WTC11 (cell line): ENCODE data around the gene SIPA1L3. TPM values are rescaled to one million over a fixed set of nuclear protein-coding genes. Genes with fewer than 3 reads are reported as not detected.
A peak's percentile ranks its signal among the peaks of the same experiment; 100 is the strongest.
"Not testable (repeated sequence)": the region's sequence is repeated elsewhere in the genome, so short reads cannot be mapped to it uniquely, and the experiment has no call there.

Experiments
- ATAC-seq: fragments of 200-7000 bp; cut with Tn5 transposase; 2 replicates; pipeline ENCODE4 v1.10.0; 2021; ENCODE audit warnings: mild to moderate bottlenecking, moderate library complexity
- CTCF ChIA-PET: fragments of 300-600 bp; sonication (Branson Sonifier 250); formaldehyde crosslinking; loops from one replicate; lab custom pipeline; 2021; ENCODE audit warnings: antibody characterized with exemption; lab: Charles Lee
- POLR2A ChIA-PET: fragments of 350-600 bp; sonication (Branson Sonifier 250); formaldehyde crosslinking; loops from one replicate; lab custom pipeline; 2021; ENCODE audit warnings: antibody characterized with exemption; lab: Charles Lee
- DNase-seq: peaks from one replicate; pipeline ENCODE4 v3.0.0; 2021; ENCODE audit warnings: low spot score
- H3K27ac Mint-ChIP-seq: 2 replicates; pipeline ENCODE4 v1.8.0; 2021; ENCODE audit warnings: mixed read lengths
- H3K27me3 Mint-ChIP-seq: 2 replicates; pipeline ENCODE4 v1.8.0; 2021; ENCODE audit warnings: low read depth, mild to moderate bottlenecking, moderate library complexity, mixed read lengths
- H3K36me3 Mint-ChIP-seq: 2 replicates; pipeline ENCODE4 v1.8.0; 2021; ENCODE audit warnings: mixed read lengths
- H3K4me1 Mint-ChIP-seq: 2 replicates; pipeline ENCODE4 v1.8.0; 2022; ENCODE audit warnings: mixed read lengths
- H3K4me3 Mint-ChIP-seq: 2 replicates; pipeline ENCODE4 v1.8.0; 2021; ENCODE audit warnings: mild to moderate bottlenecking, moderate library complexity, mixed read lengths
- H3K9me3 Mint-ChIP-seq: 2 replicates; pipeline ENCODE4 v1.8.0; 2021; ENCODE audit warnings: mixed read lengths
- CREM ChIP-seq: sonication (generic); formaldehyde crosslinking; IDR thresholded peaks from 2 replicates; pipeline ENCODE4 v1.8.1; 2022; ENCODE audit warnings: mild to moderate bottlenecking, missing genetic modification reagents, moderate library complexity
- GTF2I ChIP-seq: fragments of 250-450 bp; sonication (Bioruptor Pico); conservative IDR thresholded peaks from 2 replicates; pipeline ENCODE4 v1.4.0; 2021; ENCODE audit warnings: mild to moderate bottlenecking
- HMGXB4 ChIP-seq: sonication (generic); formaldehyde crosslinking; IDR thresholded peaks from 2 replicates; pipeline ENCODE4 v1.8.1; 2023; ENCODE audit warnings: mild to moderate bottlenecking, moderate library complexity, missing genetic modification reagents
- IRF1 ChIP-seq: sonication (generic); formaldehyde crosslinking; IDR thresholded peaks from 2 replicates; pipeline ENCODE4 v1.8.0; 2023; ENCODE audit warnings: missing genetic modification reagents
- MAX ChIP-seq: sonication (generic); formaldehyde crosslinking; IDR thresholded peaks from 2 replicates; pipeline ENCODE4 v1.8.0; 2022; ENCODE audit warnings: mild to moderate bottlenecking, missing genetic modification reagents
- NR2C2 ChIP-seq: sonication (generic); formaldehyde crosslinking; IDR thresholded peaks from 2 replicates; pipeline ENCODE4 v1.8.0; 2022; ENCODE audit warnings: mild to moderate bottlenecking, missing genetic modification reagents
- NR3C1 ChIP-seq: sonication (generic); formaldehyde crosslinking; conservative IDR thresholded peaks from 2 replicates; pipeline ENCODE4 v1.8.1; 2023; ENCODE audit warnings: low read depth, mild to moderate bottlenecking, missing genetic modification reagents
- PRDM15 ChIP-seq: sonication (generic); formaldehyde crosslinking; IDR thresholded peaks from 2 replicates; pipeline ENCODE4 v1.8.0; 2022; ENCODE audit warnings: missing genetic modification reagents
- TEAD1 ChIP-seq: sonication (generic); formaldehyde crosslinking; IDR thresholded peaks from 2 replicates; pipeline ENCODE4 v1.8.0; 2022; ENCODE audit warnings: mild to moderate bottlenecking, missing genetic modification reagents
- ZMAT4 ChIP-seq: fragments of 250-450 bp; sonication (Bioruptor Pico); IDR thresholded peaks from 2 replicates; pipeline ENCODE4 v1.9.0; 2021; ENCODE audit warnings: mild to moderate bottlenecking
- ZNF423 ChIP-seq: fragments of 250-450 bp; sonication (Bioruptor Pico); IDR thresholded peaks from 2 replicates; pipeline ENCODE4 v2.1.2; 2022; ENCODE audit warnings: mild to moderate bottlenecking, moderate library complexity
- total RNA-seq: library from RNA; stranded (reverse); gene quantifications from 3 replicates; pipeline ENCODE4 v1.2.3, GENCODE V29; 2021

Gene SIPA1L3
- total RNA-seq, 1 experiment from 2014 or later, result 41.5 TPM

- no peak for TF ChIP-seq PRDM15 (CRISPR knock-in tag)
- TF ChIP-seq HMGXB4 (CRISPR knock-in tag), result peak; percentile 51; the same call in 1 of the 2 replicates
- TF ChIP-seq TEAD1 (CRISPR knock-in tag), result no peak
- TF ChIP-seq ZMAT4 (CRISPR knock-in tag), result no peak
- TF ChIP-seq CREM (CRISPR knock-in tag), result no peak
Measured at GRCh38 chr19:38224014-38224862, 317.2 kb downstream of the SIPA1L3 start, which contains the start of gene DPF1 (continued).

- ChIA-PET POLR2A (interaction anchor here (0.6 kb wide), 1 partner anchor 12 kb away, joined by 3 read pairs; no protein-coding TSS in a partner anchor), CTCF (interaction anchor here (0.6 to 2.0 kb wide), 17 partner anchors 9 to 322 kb away, joined by 3 to 30 read pairs (median 4); partner anchors contain the start of genes GGN and PPP1R14A)
- ATAC-seq, DNase-seq, H3K36me3 Mint-ChIP-seq, H3K9me3 Mint-ChIP-seq, H3K27ac Mint-ChIP-seq: not testable (repeated sequence)
- Mint-ChIP-seq H3K27me3 (peaks cover 16% of the 10 kb centered on the region), H3K4me3 (peak overlapping the region; percentile 80), H3K4me1 (peaks cover 25% of the 10 kb centered on the region)
Measured at GRCh38 chr19:38224863-38225218, 317.8 kb downstream of the SIPA1L3 start.

- DNase-seq (no peak), ATAC-seq (no peak; the same call in 1 of the 2 replicates)
- POLR2A ChIA-PET, result interaction anchor here (0.7 kb wide), 2 partner anchors 15 to 77 kb away, joined by 3 to 8 read pairs; partner anchors contain the start of gene C19orf33
- H3K4me1 Mint-ChIP-seq, result peaks cover 25% of the 10 kb centered on the region
- CTCF ChIA-PET, result interaction anchor here (0.6 to 1.8 kb wide), 16 partner anchors 13 to 1153 kb away, joined by 3 to 16 read pairs (median 4); partner anchors contain the start of genes CATSPERG, FAM98C, GGN and PPP1R14A
- H3K36me3 Mint-ChIP-seq, result no peaks in the 10 kb centered on the region
- H3K9me3 Mint-ChIP-seq, result no peaks in the 10 kb centered on the region
- no peak for TF ChIP-seq NR2C2 (CRISPR knock-in tag)
- TF ChIP-seq ZNF423 (CRISPR knock-in tag), result peak; percentile 96
- TF ChIP-seq IRF1 (CRISPR knock-in tag), result no peak
- peak; percentile 85 for TF ChIP-seq GTF2I (CRISPR knock-in tag)
- 0 out of 2 replicates have a peak, but pooled peaks have one; percentile 15 for TF ChIP-seq MAX (CRISPR knock-in tag)
- TF ChIP-seq NR3C1 (CRISPR knock-in tag), result no peak
- peak overlapping the region; percentile 57 for H3K4me3 Mint-ChIP-seq
- peaks cover 40% of the 10 kb centered on the region for H3K27me3 Mint-ChIP-seq
- H3K27ac Mint-ChIP-seq, result no peak overlapping the region
Measured at GRCh38 chr19:38227287-38228004, 320.4 kb downstream of the SIPA1L3 start.
